HFF-Myc (cell line): ENCODE data around the gene LHX3.

Experiments
- DNase-seq: peaks from one replicate; pipeline ENCODE4 v3.0.0-alpha.2; 2011; ENCODE audit warnings: low read depth; ENCODE audit errors: extremely low read depth
- H3K4me3 ChIP-seq: replicated peaks from 2 replicates; pipeline ENCODE4 v1.5.1; 2011; ENCODE audit warnings: low read depth, mild to moderate bottlenecking, control low read depth, low read length
- TF ChIP-seq, protein P1 (sequence below): IDR thresholded peaks from 2 replicates; pipeline ENCODE4 v1.5.1; 2012; ENCODE audit warnings: mild to moderate bottlenecking, low read depth, low read length, control low read depth; ENCODE audit errors: missing control alignments

The LHX3 gene

DNA sequence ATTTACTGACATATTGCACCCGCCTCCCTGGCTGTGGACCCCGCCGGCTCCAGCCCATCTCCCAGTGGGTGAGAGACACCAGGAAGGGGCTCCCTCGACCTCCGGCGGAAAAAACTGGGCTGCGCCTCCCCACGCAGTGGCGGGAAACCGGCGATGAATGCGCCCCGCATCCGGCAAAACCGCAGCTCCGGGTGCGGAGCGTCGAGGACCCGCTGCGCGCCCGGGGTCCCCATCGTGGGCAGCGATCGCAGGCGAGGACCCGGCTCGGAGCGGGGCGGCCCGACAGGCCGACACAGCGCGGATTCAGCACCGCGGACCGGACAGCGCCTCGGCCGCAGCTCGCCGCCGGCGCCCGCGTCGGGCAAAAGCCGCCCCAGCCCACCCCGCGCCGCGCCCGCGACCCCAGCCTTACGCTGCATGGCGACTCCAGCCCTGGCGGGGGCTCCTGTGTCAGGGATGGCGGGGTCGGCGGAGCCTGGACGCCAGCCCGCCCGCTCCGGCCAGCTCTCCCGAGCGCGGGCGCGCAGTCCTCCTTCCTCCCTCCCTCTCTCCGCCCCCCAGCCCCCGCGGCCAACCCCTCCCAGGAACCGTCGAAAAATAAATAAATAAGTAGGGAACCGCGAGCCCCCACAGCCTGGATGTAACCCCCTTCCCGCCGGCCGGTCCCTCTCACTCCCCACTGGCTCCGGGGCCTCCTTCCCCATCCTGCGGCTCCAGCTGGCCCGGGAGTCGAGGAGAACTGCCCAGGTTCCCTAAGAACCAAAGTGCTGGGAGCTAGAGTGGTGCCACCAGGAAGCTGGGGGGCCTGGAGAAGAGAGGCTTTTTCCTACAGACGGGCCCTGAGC lies 3.1 kb downstream of the LHX3 start:
- TF ChIP-seq, protein P1, sequence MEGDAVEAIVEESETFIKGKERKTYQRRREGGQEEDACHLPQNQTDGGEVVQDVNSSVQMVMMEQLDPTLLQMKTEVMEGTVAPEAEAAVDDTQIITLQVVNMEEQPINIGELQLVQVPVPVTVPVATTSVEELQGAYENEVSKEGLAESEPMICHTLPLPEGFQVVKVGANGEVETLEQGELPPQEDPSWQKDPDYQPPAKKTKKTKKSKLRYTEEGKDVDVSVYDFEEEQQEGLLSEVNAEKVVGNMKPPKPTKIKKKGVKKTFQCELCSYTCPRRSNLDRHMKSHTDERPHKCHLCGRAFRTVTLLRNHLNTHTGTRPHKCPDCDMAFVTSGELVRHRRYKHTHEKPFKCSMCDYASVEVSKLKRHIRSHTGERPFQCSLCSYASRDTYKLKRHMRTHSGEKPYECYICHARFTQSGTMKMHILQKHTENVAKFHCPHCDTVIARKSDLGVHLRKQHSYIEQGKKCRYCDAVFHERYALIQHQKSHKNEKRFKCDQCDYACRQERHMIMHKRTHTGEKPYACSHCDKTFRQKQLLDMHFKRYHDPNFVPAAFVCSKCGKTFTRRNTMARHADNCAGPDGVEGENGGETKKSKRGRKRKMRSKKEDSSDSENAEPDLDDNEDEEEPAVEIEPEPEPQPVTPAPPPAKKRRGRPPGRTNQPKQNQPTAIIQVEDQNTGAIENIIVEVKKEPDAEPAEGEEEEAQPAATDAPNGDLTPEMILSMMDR: no peak
- no peak overlapping the region for H3K4me3 ChIP-seq
- DNase-seq: no peak

DNA sequence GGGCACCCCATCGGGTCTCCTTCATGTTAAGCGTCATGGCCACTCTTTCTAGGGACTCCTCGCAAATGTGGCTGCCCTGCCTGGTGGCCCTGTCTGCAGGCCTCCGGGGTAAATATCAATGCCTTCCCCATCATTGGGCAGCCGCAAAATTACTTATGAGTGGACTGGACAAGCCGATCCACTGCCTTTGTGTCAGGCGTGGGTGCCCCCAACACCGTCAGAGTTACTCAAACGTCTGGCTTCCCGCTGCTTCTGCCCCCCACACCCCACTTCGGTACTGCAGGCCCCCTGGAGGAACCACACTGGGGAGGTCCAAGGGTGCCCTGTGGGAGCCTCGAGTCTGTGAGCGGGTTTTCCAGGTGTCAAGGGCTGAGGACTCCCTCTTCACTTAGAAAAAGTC lies 3.8 kb downstream of the LHX3 start:
- DNase-seq: no peak
- H3K4me3 ChIP-seq: no peak overlapping the region
- TF ChIP-seq, protein P1: no peak

DNA sequence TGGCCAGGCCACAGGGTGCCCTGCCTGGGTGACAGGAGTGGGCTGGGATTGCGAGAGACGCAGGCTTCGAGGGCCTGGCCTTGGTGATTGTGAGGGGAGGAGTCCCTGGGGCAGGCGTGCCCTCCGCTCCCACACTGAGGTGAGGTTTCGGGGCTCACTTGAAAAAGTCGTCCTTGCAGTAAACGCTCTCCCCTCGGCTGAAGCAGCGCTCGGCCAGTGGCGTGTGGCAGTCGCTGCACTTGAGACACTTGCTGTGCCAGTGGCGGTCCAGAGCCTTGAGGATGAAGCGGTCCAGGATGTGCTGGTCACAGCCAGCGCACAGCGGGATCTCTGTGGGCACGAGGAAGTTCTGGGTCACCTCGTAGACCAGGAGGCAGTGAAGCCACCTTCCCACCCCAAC lies 4.5 kb downstream of the LHX3 start:
- TF ChIP-seq, protein P1: no peak
- no peak overlapping the region for H3K4me3 ChIP-seq
- no peak for DNase-seq

DNA sequence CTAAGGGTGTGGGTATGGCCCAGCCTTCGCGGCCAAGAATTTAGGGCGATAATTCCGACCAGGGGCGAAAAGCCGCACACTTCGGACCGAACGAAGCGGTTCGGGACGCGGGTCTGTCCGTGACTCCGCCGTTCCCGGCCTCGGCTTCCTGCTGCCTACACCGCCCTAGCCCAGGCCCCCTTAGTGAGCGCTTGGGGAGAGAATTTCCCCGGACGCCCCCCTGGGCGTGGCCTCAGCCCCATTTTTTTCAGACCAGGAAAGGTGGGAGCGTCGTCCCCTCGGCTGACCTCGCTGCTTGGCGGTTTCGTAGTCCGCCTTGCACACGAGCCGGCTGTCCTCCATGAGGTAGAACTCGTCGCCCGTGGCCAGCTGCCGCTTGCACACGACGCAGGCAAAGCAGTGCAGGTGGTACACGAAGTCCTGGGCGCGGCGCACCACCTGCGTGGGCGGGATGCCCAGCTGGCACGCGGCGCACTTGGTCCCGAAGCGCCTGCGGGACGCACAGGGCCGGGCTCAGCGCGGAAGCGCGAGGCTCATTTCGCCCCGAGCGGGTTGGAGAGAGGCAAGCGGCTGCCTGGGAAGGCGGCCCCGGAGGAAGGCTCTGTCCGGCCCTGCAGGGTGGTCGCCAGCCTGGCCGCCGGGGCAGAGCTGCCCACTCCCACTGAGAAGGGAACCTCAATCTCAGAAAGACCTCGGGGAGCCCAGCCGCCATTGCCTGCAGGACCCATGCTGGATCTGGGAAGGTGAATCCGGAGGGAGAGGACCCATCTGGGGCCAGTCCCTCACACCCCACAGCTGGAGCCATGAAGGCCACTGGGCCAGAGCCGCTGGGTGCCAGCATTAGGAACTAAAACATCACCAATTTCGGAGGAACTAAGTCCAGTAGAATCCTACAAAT lies 5.3 kb downstream of the LHX3 start:
- TF ChIP-seq, protein P1: no peak
- H3K4me3 ChIP-seq: no peak overlapping the region
- DNase-seq: no peak

DNA sequence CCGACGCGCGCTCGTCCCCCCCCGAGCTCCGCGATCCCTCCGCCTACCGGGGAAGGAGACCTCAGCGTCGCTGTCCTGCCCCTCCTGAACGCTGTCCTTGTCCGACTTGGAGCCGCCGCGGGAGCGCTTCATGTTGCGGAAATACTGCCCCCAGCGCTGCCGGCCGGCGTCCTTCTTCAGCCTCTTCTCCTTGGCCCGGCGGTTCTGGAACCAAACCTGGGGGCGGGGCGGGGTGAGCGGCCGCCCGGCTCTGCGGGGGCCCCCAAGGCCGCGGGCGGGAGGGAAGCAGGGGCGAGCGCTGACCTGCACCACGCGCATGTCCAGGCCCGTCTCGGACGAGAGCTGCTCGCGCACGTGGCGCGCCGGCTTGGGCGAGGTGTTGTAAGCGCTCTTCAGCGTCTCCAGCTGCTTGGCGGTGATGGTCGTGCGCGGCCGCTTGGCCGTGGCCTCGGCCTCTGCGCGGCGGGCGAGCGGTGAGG lies 6.3 kb downstream of the LHX3 start:
- TF ChIP-seq, protein P1: no peak
- H3K4me3 ChIP-seq: no peak overlapping the region
- no peak for DNase-seq

DNA sequence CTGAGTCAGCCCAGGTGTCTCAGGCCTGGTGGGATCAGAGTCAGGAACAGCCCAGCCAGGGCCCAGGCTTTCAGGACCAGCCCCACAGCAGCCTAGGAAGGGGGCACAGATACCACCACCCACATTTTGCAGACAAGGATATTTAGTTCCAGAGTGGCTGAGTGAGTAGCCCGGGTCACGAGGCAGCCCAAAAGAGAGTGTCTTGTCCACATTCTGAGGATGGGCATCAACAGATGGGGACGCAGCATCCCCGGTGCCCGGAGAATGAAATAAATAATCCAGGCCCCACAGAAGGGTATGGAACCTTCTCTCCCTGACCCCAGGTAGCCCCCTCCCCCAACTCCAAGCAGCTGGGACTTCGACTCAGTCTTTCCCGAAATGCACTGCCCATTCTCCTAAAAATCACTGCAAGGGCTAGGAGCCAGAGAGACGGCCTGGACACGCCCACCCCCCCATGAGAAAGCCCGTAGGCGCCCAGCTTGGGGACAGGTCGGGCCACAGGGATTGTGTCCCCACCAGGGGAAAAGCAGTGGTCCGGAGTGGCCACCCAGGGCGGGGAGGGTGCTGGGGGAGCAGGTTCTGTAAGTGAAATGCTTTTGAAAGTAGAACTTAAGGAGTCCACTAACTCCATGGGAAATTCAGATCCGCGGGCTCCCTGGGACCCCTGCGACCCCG lies 6.9 kb downstream of the LHX3 start:
- TF ChIP-seq, protein P1: no peak
- no peak overlapping the region for H3K4me3 ChIP-seq
- no peak for DNase-seq
